GM21825 (cell line): ENCODE results near the gene MIXL1.
A peak's percentile ranks its signal among the peaks of the same experiment; 100 is the strongest.
"Not testable (repeated sequence)": the region's sequence is repeated elsewhere in the genome, so short reads cannot be mapped to it uniquely, and the experiment has no call there.

Source experiments
- ATAC-seq: cut with Tn5 transposase; IDR thresholded peaks from one replicate; pipeline ENCODE4 v1.9.1; 2021; ENCODE audit warnings: mild to moderate bottlenecking, moderate library complexity; ENCODE audit not compliant: unreplicated experiment

Gene MIXL1

GRCh38 chr1:226212545-226212944, 10.9 kb upstream of the MIXL1 start:
- no peak for ATAC-seq

GRCh38 chr1:226215239-226215638, 8.2 kb upstream of the MIXL1 start:
- ATAC-seq, result no peak

GRCh38 chr1:226216056-226216455, 7.4 kb upstream of the MIXL1 start:
- ATAC-seq, result no peak

GRCh38 chr1:226217273-226217672, 6.2 kb upstream of the MIXL1 start:
- no peak for ATAC-seq

- no peak for ATAC-seq
Measured at GRCh38 chr1:226220473-226221189, 2.8 kb upstream of the MIXL1 start.

GRCh38 chr1:226222686-226223085, 778 bp upstream of the MIXL1 start:
- ATAC-seq, result no peak

DNA sequence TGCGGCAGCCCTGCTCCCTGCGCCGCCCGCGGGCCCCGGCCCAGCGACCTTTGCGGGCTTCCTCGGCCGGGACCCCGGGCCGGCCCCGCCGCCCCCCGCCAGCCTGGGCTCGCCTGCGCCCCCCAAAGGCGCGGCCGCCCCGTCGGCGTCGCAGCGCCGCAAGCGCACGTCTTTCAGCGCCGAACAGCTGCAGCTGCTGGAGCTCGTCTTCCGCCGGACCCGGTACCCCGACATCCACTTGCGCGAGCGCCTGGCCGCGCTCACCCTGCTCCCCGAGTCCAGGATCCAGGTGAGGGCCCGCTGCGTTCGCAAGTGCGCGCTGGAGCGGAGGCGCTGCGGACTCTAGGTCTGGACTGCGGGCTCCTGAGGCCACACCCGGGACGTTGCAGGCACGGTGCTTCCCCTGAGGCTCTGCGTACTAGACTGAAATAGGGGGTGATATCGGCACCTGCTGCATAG, 351 bp downstream of the MIXL1 start:
- ATAC-seq, result peak; percentile 82

DNA sequence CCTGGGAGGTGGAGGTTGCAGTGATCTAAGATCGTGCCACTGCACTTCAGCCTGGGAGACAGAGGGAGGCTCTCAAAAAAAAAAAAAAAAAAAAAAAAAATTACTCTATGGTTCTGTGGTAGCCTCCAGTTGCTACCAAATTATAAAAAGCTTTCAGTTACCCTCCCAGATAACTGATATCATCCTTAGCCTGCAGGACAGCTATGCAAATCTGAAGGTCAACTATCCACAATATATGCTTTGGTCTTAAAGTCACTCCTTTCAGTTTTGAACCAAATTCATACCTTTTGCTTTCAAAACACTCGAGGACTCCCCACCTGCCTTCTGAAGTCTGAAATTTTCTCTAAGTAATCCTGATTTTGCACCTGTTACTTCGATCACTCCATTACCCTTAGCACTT, 3.1 kb downstream of the MIXL1 start:
- no peak for ATAC-seq

DNA sequence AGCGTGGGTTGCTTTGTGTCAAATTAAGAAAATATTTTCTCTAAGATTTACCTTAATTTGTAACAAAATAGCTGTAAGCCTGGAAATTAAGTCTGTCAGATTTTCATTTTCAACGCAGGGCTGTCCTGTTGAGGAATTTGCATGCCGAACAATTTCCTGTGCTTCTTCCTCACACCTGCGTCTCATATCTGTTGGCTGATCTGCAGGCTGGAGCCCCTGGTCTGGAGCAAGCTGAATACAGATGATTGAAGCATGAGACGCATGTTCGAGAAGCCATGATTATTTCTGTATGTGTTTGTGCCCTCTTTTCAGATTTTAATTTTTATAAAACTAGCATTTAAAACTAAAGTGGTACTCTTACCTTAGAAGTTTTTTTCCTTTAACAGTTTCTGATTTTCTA, 9.8 kb downstream of the MIXL1 start:
- peak; percentile 67 for ATAC-seq

DNA sequence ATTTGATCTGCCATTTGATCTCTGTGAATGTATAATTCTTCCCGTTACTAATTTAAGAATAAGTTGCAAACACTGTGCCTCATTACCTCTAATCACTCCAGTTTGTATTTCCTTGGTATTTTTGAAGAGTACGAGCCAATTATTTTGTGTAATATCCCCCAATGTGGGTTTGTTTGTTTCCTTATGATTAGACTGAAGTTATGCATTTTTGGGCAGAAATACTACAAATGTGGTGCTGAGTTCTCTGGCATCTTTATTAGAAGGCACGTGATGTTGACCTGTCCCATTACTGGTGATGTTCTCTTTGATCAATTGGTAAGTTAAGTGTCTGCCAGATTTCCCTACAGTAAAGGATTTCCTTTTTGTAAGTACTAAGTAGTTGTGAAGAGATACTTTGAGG, 10.3 kb downstream of the MIXL1 start:
- ATAC-seq, result no peak

GRCh38 chr1:226236826-226237225, 13.4 kb downstream of the MIXL1 start:
- ATAC-seq, result no peak

DNA sequence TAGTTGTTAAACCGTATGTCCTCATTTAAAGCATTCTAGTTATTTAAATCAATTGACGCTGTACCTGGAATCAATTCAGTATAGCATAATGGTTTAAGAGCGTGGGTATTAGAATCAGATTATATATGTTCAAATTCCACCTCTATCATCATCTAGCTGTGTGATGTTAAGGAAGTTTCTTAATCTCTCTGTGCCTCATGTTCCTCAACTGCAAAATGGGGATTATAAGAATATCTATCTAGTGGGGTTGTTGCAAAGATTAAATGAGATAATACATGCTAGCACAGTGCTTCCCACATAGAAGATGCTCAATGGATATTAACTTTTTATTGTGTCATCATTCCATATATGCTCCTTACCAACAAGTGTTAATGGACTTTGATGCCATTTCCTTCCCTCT, 16.0 kb downstream of the MIXL1 start:
- ATAC-seq, result no peak

DNA sequence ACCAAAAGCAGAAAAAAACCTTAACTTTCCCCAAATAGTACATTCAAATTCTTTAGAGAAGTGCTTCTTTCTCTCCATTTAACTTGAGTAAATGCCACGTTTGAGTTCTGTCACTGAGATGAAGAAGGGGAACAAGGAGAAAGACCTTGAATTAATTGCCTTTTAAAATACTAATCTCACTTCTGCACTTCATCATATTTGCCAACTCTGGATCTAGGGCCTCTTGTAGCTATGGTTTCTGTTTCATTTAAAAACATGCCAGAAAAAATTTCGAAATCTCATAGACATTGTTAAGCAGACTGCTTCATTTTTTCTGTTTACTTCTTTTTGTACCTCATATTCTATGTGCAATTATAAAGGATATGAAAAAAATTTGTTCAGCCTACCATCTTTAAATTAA, 24.6 kb downstream of the MIXL1 start:
- no peak for ATAC-seq

- ATAC-seq, result no peak
Measured at GRCh38 chr1:226248796-226249195, 25.3 kb downstream of the MIXL1 start.

- ATAC-seq, result no peak
Measured at GRCh38 chr1:226250511-226250910, 27.0 kb downstream of the MIXL1 start.

- ATAC-seq, result not testable (repeated sequence)
Measured at GRCh38 chr1:226252841-226253240, 29.4 kb downstream of the MIXL1 start.

DNA sequence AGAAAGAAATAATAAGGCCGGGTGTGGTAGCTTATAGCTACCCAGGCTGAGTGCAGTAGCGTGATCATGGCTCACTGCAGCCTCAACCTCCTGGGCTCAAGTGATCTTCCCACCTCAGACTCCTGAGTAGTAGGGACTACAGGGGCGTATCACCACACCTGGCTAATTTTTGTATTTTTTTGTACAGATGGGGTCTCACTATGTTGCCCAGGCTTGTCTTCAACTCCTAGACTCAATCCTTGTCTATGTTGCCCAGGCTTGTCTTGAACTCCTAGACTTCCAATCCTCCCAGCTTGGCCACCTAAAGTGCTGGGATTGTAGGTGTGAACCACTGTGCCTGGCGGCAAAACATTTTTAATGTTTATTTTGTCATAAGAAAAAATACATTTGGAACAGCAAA, 30.5 kb downstream of the MIXL1 start:
- ATAC-seq, result no peak

GRCh38 chr1:226255380-226255779, 31.9 kb downstream of the MIXL1 start:
- no peak for ATAC-seq

- ATAC-seq, result no peak
Measured at GRCh38 chr1:226261818-226262217, 38.4 kb downstream of the MIXL1 start.

- no peak for ATAC-seq
Measured at GRCh38 chr1:226268421-226269124, 45.1 kb downstream of the MIXL1 start.

DNA sequence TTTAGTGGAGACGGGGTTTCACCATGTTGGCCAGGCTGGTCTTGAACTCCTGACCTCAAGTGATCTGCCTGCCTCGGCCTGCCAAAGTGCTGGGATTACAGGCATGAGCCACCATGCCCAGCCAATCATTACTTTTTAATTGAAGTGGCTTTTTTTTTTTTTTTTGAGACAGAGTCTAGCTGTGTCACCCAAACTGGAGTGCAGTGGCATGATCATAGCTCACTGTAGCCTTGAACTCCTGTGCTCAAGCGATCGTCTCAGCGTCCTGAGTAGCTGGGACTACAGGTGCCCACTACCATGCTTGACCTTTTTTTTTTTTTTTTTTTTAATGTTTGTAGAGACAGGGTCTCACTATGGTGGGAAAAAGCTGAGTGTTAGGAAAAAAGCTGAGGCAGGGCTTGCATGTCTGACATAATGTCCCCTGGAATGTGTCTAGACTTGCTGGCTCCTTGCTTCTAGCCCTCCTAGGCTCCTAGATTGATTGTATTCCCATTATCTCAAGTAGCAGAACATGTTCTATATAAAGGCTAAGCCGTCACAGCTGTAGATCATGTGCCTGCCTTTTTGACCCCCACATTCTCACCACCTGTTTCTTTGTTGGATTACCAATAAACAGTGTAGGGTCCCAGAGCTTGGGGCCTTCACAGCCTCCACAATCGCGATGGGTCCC, 48.9 kb downstream of the MIXL1 start:
- ATAC-seq, result not testable (repeated sequence)

GRCh38 chr1:226274138-226274537, 50.7 kb downstream of the MIXL1 start:
- ATAC-seq, result no peak
